SK-N-SH treated with all-trans-retinoic acid at 6 μM for 48 hours (cell line): Measurements from ENCODE around the gene RAP1A.

ENCODE experiments used
- ARNTL ChIP-seq: fragments of 450-650 bp; formaldehyde crosslinking; IDR thresholded peaks from 2 replicates; pipeline ENCODE4 v1.5.0; 2020; ENCODE audit warnings: low read depth, mild to moderate bottlenecking, moderate library complexity, borderline replicate concordance
- RARB ChIP-seq: fragments of 250-450 bp; sonication (Bioruptor Pico); IDR thresholded peaks from 2 replicates; pipeline ENCODE4 v1.8.0; 2021; ENCODE audit warnings: mild to moderate bottlenecking, moderate library complexity
- ZC3H10 ChIP-seq: fragments of 250-450 bp; sonication (Bioruptor Pico); IDR thresholded peaks from 2 replicates; pipeline ENCODE4 v1.5.1; 2021; ENCODE audit warnings: mild to moderate bottlenecking, moderate library complexity
- ZFP3 ChIP-seq: fragments of 250-450 bp; sonication (Bioruptor Pico); IDR thresholded peaks from 2 replicates; pipeline ENCODE4 v1.5.0; 2020; ENCODE audit warnings: mild to moderate bottlenecking, moderate library complexity
- ZNF70 ChIP-seq: fragments of 450-650 bp; formaldehyde crosslinking; IDR thresholded peaks from 2 replicates; pipeline ENCODE4 v1.5.0; 2020; ENCODE audit warnings: mild to moderate bottlenecking, moderate library complexity
- TF ChIP-seq, protein P1 (sequence below): fragments of 250-450 bp; sonication (Bioruptor Pico); IDR thresholded peaks from 2 replicates; pipeline ENCODE4 v1.5.1; 2021; ENCODE audit warnings: mild to moderate bottlenecking, moderate library complexity
- TF ChIP-seq, protein P2 (sequence below): fragments of 250-450 bp; sonication (Bioruptor Pico); IDR thresholded peaks from 2 replicates; pipeline ENCODE4 v1.8.0; 2020; ENCODE audit warnings: mild to moderate bottlenecking, moderate library complexity, borderline replicate concordance

DNA sequence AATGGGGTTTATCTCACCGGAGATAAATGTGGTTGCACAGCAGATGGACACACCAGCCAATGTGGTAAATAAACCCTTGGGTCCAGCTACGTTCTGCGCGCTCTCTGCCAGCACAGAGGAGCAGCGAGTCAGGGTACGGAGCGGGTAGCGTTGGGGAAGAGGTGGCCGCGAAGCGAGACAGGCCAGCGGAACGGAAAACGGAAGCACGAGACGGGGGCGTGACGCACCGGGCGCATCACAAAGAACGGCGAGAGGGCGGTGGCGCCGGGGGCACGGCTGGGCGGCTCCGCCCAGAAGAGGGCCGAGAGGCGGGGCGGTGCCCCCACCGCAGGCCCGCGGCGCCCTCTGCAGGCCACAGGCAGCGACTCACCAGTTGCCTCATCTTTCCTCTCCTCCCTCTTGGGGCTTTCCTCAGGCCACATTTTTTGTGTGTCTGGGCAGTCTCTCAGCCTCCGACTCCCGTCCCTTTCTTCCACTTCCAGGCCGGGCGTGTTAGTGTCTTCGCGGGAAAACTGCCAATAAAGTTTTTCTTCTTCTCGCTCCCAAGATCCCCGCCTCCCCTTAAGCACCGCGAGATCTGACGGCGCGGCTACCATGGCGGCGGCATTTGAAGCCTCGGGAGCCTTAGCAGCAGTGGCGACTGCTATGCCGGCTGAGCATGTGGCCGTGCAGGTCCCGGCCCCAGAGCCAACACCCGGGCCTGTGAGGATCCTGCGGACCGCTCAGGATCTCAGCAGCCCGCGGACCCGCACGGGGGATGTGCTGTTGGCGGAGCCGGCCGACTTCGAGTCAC lies 135.9 kb downstream of the RAP1A start, which contains the start of gene DDX20:
- no peak for TF ChIP-seq ZNF70
- no peak for TF ChIP-seq ZC3H10 (CRISPR knock-in tag)
- TF ChIP-seq ARNTL (CRISPR knock-in tag), result no peak
- no peak for TF ChIP-seq RARB (CRISPR knock-in tag)
- TF ChIP-seq, protein P1, sequence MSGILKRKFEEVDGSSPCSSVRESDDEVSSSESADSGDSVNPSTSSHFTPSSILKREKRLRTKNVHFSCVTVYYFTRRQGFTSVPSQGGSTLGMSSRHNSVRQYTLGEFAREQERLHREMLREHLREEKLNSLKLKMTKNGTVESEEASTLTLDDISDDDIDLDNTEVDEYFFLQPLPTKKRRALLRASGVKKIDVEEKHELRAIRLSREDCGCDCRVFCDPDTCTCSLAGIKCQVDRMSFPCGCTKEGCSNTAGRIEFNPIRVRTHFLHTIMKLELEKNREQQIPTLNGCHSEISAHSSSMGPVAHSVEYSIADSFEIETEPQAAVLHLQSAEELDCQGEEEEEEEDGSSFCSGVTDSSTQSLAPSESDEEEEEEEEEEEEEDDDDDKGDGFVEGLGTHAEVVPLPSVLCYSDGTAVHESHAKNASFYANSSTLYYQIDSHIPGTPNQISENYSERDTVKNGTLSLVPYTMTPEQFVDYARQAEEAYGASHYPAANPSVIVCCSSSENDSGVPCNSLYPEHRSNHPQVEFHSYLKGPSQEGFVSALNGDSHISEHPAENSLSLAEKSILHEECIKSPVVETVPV, result no peak
- TF ChIP-seq, protein P2, sequence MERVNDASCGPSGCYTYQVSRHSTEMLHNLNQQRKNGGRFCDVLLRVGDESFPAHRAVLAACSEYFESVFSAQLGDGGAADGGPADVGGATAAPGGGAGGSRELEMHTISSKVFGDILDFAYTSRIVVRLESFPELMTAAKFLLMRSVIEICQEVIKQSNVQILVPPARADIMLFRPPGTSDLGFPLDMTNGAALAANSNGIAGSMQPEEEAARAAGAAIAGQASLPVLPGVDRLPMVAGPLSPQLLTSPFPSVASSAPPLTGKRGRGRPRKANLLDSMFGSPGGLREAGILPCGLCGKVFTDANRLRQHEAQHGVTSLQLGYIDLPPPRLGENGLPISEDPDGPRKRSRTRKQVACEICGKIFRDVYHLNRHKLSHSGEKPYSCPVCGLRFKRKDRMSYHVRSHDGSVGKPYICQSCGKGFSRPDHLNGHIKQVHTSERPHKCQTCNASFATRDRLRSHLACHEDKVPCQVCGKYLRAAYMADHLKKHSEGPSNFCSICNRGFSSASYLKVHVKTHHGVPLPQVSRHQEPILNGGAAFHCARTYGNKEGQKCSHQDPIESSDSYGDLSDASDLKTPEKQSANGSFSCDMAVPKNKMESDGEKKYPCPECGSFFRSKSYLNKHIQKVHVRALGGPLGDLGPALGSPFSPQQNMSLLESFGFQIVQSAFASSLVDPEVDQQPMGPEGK (CRISPR knock-in tag), result no peak
- no peak for TF ChIP-seq ZFP3
